GM12878 (cell line): Measurements from ENCODE around the gene SYMPK. TPM values are rescaled to one million over a fixed set of nuclear protein-coding genes. Genes with fewer than 3 reads are reported as not detected.

Experiments
- CHD2 ChIP-seq: IDR thresholded peaks from 2 replicates; pipeline ENCODE4 v1.6.1; 2011; ENCODE audit warnings: low read depth, low read length, improper control_type of control experiment, borderline replicate concordance
- CREM ChIP-seq: IDR thresholded peaks from 2 replicates; pipeline ENCODE4 v1.6.1; 2014; ENCODE audit warnings: antibody characterized with exemption, low read depth
- JUND ChIP-seq: IDR thresholded peaks from 2 replicates; pipeline ENCODE4 v1.6.1; 2012; ENCODE audit warnings: low read depth, mild to moderate bottlenecking, low read length, improper control_type of control experiment, moderate library complexity
- KLF5 ChIP-seq: fragments of 450-650 bp; IDR thresholded peaks from 2 replicates; pipeline ENCODE4 v1.6.1; 2014; ENCODE audit warnings: mild to moderate bottlenecking; ENCODE audit not compliant: partially characterized antibody
- MAX ChIP-seq: IDR thresholded peaks from 2 replicates; pipeline ENCODE4 v1.6.1; 2012; ENCODE audit warnings: low read depth, low read length, improper control_type of control experiment
- MLLT1 ChIP-seq: fragments of 450-650 bp; IDR thresholded peaks from 2 replicates; pipeline ENCODE4 v1.6.1; 2016; ENCODE audit warnings: mild to moderate bottlenecking
- MTA2 ChIP-seq: fragments of 450-650 bp; IDR thresholded peaks from 2 replicates; pipeline ENCODE4 v1.6.1; 2016; ENCODE audit warnings: low read depth, mild to moderate bottlenecking, moderate library complexity
- NFYA ChIP-seq: IDR thresholded peaks from 2 replicates; pipeline ENCODE4 v1.6.1; 2011; ENCODE audit warnings: low read depth, mild to moderate bottlenecking, low read length, improper control_type of control experiment, borderline replicate concordance
- NR2C1 ChIP-seq: fragments of 450-650 bp; IDR thresholded peaks from 2 replicates; pipeline ENCODE4 v1.6.1; 2017; ENCODE audit warnings: antibody characterized with exemption, mild to moderate bottlenecking, moderate library complexity
- NRF1 ChIP-seq: conservative IDR thresholded peaks from 2 replicates; pipeline ENCODE4 v1.6.1; 2011; ENCODE audit warnings: mild to moderate bottlenecking, low read depth, low read length, improper control_type of control experiment
- PAX8 ChIP-seq: fragments of 450-650 bp; IDR thresholded peaks from 2 replicates; pipeline ENCODE4 v1.6.1; 2017; ENCODE audit warnings: mild to moderate bottlenecking, moderate library complexity
- PBX3 ChIP-seq: IDR thresholded peaks from 2 replicates; pipeline ENCODE4 v1.6.1; 2011; ENCODE audit warnings: mild to moderate bottlenecking, low read depth, low read length, moderate library complexity; ENCODE audit not compliant: insufficient replicate concordance
- SREBF1 ChIP-seq: IDR thresholded peaks from 2 replicates; pipeline ENCODE4 v1.6.1; 2012; ENCODE audit warnings: mild to moderate bottlenecking, low read length
- TARDBP ChIP-seq: IDR thresholded peaks from 2 replicates; pipeline ENCODE4 v1.6.1; 2016; ENCODE audit warnings: borderline replicate concordance
- ZBTB4 ChIP-seq: fragments of 450-650 bp; formaldehyde crosslinking; IDR thresholded peaks from 2 replicates; pipeline ENCODE4 v1.4.0; 2022; ENCODE audit warnings: mild to moderate bottlenecking, moderate library complexity
- ZNF384 ChIP-seq: IDR thresholded peaks from 2 replicates; pipeline ENCODE4 v1.6.1; 2012; ENCODE audit warnings: low read depth, mild to moderate bottlenecking, low read length, improper control_type of control experiment, borderline replicate concordance
- ZSCAN29 ChIP-seq: fragments of 450-650 bp; IDR thresholded peaks from 2 replicates; pipeline ENCODE4 v1.6.1; 2017; ENCODE audit warnings: mild to moderate bottlenecking, moderate library complexity
- polyA plus RNA-seq, 11 experiments: library from polyadenylated mRNA; depleted of rRNA in 4 of 11; unstranded in 6 of 11; stranded (reverse) in 5 of 11; fragments of >200 nt; fragmentation: Nextera tagmentation in 4 of 11; fragmentation: Illumina TruSeq in 1 of 11; extraction: Ambion mirVana in 4 of 11; extraction: Trizol in 1 of 11; gene quantifications; 1 replicate in 1 of 11; 2 replicates in 10 of 11; pipeline versions ENCODE4 v1.2.1 to v1.2.3, GENCODE V29; 2011 to 2016; ENCODE audit warnings: inconsistent platforms in 2 of 11, missing spikeins in 2 of 11, low read depth in 1 of 11
- total RNA-seq, 4 experiments: library from RNA; depleted of rRNA in 3 of 4; stranded (reverse); fragments of >200 nt in 3 of 4; fragmentation: Illumina TruSeq in 1 of 4; extraction: Trizol in 1 of 4; gene quantifications; 2 replicates each; pipeline versions ENCODE4 v1.2.1 to v1.2.3, GENCODE V29; 2013 to 2021
- TF ChIP-seq, protein P1 (sequence below): IDR thresholded peaks from 2 replicates; pipeline ENCODE4 v1.6.1; 2011; ENCODE audit warnings: low read depth, mild to moderate bottlenecking, low read length, moderate library complexity, borderline replicate concordance; ENCODE audit errors: extremely low read depth
- TF ChIP-seq, protein P2 (sequence below): fragments of 450-650 bp; IDR thresholded peaks from 2 replicates; pipeline ENCODE4 v1.6.1; 2017; ENCODE audit warnings: mild to moderate bottlenecking, moderate library complexity

SYMPK gene
- total and polyA plus RNA-seq, 10 of the 15 experiments (the other 5 are each of a cell fraction or from before 2014, with no cell fraction given), result 0.49 to 109 (median 42.5) TPM

DNA sequence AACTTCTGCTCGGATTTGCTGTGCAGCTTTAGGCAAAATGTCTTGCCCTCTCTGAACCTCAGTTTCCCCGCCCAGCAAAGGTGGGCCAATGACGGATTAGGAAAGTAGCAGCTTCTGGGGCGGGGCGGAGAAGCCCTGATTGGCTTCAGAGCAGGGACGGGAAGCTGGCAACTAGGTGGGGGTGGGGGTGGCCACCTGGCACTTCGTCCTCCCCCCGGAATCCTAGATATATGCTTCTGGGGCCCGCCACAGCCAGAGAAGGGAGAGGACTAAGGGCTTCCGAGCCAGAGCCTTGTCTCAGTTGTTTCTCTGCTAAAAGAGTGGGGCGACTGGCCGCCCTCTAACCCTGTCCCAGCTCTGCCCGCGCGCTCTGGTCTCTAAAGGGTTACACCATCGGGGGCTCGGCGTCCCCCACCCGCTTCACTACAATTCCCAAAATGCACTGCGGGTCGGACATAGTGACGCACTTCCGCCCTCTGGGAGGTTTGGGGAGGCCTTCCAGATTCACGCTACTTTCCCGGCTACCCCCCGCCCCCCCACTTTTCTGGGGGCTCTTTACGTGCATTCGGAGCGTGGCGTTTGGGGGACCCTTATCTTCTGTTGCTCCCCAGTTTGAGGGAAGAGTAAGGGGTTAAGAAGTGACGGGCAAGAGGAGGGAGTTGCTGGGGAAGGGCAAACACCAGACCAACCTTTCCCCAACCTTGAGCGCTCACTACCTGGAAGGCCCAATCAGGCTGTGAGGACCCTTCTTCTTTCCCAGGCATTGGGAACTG is 23.7 kb upstream of the SYMPK start (continued):
- TF ChIP-seq MLLT1 (peak; percentile 97), MAX (no peak), PBX3 (no peak), CREM (peak; percentile 96), MTA2 (peak; percentile 60; the same call in 1 of the 2 replicates), NFYA (no peak), ZSCAN29 (no peak), PAX8 (no peak), SREBF1 (0 out of 2 replicates have a peak, but pooled peaks have one; percentile 6), CHD2 (peak; percentile 69; the same call in 1 of the 2 replicates), ZBTB4 (no peak), ZNF384 (no peak), KLF5 (peak; percentile 80), JUND (no peak; the same call in 1 of the 2 replicates), NR2C1 (peak; percentile 52; the same call in 1 of the 2 replicates), TARDBP (peak; percentile 87), NRF1 (no peak)
- TF ChIP-seq, protein P1, sequence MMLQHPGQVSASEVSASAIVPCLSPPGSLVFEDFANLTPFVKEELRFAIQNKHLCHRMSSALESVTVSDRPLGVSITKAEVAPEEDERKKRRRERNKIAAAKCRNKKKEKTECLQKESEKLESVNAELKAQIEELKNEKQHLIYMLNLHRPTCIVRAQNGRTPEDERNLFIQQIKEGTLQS, result no peak
- TF ChIP-seq, protein P2, sequence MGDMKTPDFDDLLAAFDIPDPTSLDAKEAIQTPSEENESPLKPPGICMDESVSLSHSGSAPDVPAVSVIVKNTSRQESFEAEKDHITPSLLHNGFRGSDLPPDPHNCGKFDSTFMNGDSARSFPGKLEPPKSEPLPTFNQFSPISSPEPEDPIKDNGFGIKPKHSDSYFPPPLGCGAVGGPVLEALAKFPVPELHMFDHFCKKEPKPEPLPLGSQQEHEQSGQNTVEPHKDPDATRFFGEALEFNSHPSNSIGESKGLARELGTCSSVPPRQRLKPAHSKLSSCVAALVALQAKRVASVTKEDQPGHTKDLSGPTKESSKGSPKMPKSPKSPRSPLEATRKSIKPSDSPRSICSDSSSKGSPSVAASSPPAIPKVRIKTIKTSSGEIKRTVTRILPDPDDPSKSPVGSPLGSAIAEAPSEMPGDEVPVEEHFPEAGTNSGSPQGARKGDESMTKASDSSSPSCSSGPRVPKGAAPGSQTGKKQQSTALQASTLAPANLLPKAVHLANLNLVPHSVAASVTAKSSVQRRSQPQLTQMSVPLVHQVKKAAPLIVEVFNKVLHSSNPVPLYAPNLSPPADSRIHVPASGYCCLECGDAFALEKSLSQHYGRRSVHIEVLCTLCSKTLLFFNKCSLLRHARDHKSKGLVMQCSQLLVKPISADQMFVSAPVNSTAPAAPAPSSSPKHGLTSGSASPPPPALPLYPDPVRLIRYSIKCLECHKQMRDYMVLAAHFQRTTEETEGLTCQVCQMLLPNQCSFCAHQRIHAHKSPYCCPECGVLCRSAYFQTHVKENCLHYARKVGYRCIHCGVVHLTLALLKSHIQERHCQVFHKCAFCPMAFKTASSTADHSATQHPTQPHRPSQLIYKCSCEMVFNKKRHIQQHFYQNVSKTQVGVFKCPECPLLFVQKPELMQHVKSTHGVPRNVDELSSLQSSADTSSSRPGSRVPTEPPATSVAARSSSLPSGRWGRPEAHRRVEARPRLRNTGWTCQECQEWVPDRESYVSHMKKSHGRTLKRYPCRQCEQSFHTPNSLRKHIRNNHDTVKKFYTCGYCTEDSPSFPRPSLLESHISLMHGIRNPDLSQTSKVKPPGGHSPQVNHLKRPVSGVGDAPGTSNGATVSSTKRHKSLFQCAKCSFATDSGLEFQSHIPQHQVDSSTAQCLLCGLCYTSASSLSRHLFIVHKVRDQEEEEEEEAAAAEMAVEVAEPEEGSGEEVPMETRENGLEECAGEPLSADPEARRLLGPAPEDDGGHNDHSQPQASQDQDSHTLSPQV, result no peak
